GM12875 (cell line): ENCODE results near the gene DVL1.

Experiments
- H3K4me3 ChIP-seq: one replicate; pipeline ENCODE4 v1.5.1; 2011; ENCODE audit warnings: low read depth, low read length, control low read depth
- CTCF ChIP-seq: IDR thresholded peaks from 2 replicates; pipeline ENCODE4 v1.5.1; 2011; ENCODE audit warnings: low read depth, mild to moderate bottlenecking, control low read depth, inconsistent platforms, low read length, moderate library complexity, borderline replicate concordance; ENCODE audit not compliant: insufficient read depth

The DVL1 gene

GRCh38 chr1:1298861-1299685 lies 50.1 kb downstream of the DVL1 start:
- no peak overlapping the region for H3K4me3 ChIP-seq
- no peak for TF ChIP-seq CTCF

GRCh38 chr1:1297802-1298424 lies 51.3 kb downstream of the DVL1 start:
- TF ChIP-seq CTCF = no peak
- H3K4me3 ChIP-seq = no peak overlapping the region

GRCh38 chr1:1296070-1297061 lies 52.9 kb downstream of the DVL1 start:
- H3K4me3 ChIP-seq = no peak overlapping the region
- TF ChIP-seq CTCF = no peak

GRCh38 chr1:1295154-1295923 lies 53.9 kb downstream of the DVL1 start:
- H3K4me3 ChIP-seq = no peak overlapping the region
- TF ChIP-seq CTCF = no peak

GRCh38 chr1:1294250-1294890 lies 54.8 kb downstream of the DVL1 start:
- H3K4me3 ChIP-seq = no peak overlapping the region

More at GRCh38 chr1:1294250-1294890, 54.8 kb downstream of the DVL1 start:
- no peak for TF ChIP-seq CTCF
